ENCODE data around the gene TRIP12.

DNA sequence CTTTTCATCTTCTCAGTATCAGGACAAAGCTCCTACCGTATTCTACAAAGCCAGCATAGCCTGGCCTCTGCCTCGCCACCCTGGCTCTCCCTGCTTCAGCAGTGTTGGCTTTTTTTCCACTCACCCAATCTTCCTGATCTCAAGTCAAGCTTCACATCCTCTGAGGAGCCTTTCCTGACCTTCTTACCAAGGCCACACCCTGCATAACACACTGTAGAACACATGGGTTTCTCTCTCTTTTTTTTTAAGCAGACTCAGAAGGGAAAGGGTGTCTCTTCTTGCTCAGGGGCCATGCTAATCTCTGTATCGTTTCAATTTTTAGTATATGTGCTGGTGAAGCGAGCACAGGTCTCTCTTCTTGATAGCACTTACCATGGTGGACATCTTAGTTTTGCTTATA, 15.7 kb upstream of the TRIP12 start:
- TF ChIP-seq, protein P1, sequence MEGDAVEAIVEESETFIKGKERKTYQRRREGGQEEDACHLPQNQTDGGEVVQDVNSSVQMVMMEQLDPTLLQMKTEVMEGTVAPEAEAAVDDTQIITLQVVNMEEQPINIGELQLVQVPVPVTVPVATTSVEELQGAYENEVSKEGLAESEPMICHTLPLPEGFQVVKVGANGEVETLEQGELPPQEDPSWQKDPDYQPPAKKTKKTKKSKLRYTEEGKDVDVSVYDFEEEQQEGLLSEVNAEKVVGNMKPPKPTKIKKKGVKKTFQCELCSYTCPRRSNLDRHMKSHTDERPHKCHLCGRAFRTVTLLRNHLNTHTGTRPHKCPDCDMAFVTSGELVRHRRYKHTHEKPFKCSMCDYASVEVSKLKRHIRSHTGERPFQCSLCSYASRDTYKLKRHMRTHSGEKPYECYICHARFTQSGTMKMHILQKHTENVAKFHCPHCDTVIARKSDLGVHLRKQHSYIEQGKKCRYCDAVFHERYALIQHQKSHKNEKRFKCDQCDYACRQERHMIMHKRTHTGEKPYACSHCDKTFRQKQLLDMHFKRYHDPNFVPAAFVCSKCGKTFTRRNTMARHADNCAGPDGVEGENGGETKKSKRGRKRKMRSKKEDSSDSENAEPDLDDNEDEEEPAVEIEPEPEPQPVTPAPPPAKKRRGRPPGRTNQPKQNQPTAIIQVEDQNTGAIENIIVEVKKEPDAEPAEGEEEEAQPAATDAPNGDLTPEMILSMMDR (IDR thresholded peaks at IDR 0.05), result no peak
- no peak for TF ChIP-seq POLR2A (IDR thresholded peaks at IDR 0.05)
